ENCODE results near the gene PPCS. TPM values are rescaled to one million over a fixed set of nuclear protein-coding genes. Genes with fewer than 3 reads are reported as not detected.
A peak's percentile ranks its signal among the peaks of the same experiment; 100 is the strongest.

The PPCS gene
- total RNA-seq, 1 experiment from 2014 or later, result 35.1 TPM

GRCh38 chr1:42427240-42427639 is 29.1 kb upstream of the PPCS start:
- peaks cover 10% of the 10 kb centered on the region for H3K4me1 Mint-ChIP-seq
- no peak overlapping the region for H3K4me3 Mint-ChIP-seq
- H3K27ac Mint-ChIP-seq, result peak overlapping the region; percentile 32; the same call in 1 of the 2 replicates
- DNase-seq (ENCODE audit: low spot score), result no peak
- ATAC-seq, result no peak
- H3K9me3 Mint-ChIP-seq, result 0 out of 2 replicates have a peak, but pooled peaks cover 4% of the 10 kb centered on the region
- TF ChIP-seq, protein P1, sequence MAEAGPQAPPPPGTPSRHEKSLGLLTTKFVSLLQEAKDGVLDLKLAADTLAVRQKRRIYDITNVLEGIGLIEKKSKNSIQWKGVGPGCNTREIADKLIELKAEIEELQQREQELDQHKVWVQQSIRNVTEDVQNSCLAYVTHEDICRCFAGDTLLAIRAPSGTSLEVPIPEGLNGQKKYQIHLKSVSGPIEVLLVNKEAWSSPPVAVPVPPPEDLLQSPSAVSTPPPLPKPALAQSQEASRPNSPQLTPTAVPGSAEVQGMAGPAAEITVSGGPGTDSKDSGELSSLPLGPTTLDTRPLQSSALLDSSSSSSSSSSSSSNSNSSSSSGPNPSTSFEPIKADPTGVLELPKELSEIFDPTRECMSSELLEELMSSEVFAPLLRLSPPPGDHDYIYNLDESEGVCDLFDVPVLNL (CRISPR knock-in tag; IDR thresholded peaks at IDR 0.05; ENCODE audit: borderline replicate concordance, low read depth), result no peak
- TF ChIP-seq NR2C2 (CRISPR knock-in tag; IDR thresholded peaks at IDR 0.05) (no peak), ZMAT4 (CRISPR knock-in tag; IDR thresholded peaks at IDR 0.05) (no peak), ATF6 (CRISPR knock-in tag; IDR thresholded peaks at IDR 0.05) (no peak), USF2 (CRISPR knock-in tag; IDR thresholded peaks at IDR 0.05) (no peak), JUN (CRISPR knock-in tag; IDR thresholded peaks at IDR 0.05) (no peak), CBFB (CRISPR knock-in tag; IDR thresholded peaks at IDR 0.05; ENCODE audit: low read depth) (no peak), ELF4 (CRISPR knock-in tag; IDR thresholded peaks at IDR 0.05; ENCODE audit: low read depth) (no peak), RORB (CRISPR knock-in tag; IDR thresholded peaks at IDR 0.05) (no peak), TEAD1 (CRISPR knock-in tag; IDR thresholded peaks at IDR 0.05) (no peak), NR1H2 (CRISPR knock-in tag; IDR thresholded peaks at IDR 0.05) (no peak), FOXJ3 (CRISPR knock-in tag; IDR thresholded peaks at IDR 0.05; ENCODE audit: borderline replicate concordance) (no peak), ZNF138 (CRISPR knock-in tag; conservative IDR thresholded peaks at IDR 0.05) (no peak), TCF7 (CRISPR knock-in tag; IDR thresholded peaks at IDR 0.05; ENCODE audit: low read depth) (no peak)
- TF ChIP-seq, protein P2, sequence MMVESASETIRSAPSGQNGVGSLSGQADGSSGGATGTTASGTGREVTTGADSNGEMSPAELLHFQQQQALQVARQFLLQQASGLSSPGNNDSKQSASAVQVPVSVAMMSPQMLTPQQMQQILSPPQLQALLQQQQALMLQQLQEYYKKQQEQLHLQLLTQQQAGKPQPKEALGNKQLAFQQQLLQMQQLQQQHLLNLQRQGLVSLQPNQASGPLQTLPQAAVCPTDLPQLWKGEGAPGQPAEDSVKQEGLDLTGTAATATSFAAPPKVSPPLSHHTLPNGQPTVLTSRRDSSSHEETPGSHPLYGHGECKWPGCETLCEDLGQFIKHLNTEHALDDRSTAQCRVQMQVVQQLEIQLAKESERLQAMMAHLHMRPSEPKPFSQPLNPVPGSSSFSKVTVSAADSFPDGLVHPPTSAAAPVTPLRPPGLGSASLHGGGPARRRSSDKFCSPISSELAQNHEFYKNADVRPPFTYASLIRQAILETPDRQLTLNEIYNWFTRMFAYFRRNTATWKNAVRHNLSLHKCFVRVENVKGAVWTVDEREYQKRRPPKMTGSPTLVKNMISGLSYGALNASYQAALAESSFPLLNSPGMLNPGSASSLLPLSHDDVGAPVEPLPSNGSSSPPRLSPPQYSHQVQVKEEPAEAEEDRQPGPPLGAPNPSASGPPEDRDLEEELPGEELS (CRISPR knock-in tag; IDR thresholded peaks at IDR 0.05), result no peak
- TF ChIP-seq, protein P3, sequence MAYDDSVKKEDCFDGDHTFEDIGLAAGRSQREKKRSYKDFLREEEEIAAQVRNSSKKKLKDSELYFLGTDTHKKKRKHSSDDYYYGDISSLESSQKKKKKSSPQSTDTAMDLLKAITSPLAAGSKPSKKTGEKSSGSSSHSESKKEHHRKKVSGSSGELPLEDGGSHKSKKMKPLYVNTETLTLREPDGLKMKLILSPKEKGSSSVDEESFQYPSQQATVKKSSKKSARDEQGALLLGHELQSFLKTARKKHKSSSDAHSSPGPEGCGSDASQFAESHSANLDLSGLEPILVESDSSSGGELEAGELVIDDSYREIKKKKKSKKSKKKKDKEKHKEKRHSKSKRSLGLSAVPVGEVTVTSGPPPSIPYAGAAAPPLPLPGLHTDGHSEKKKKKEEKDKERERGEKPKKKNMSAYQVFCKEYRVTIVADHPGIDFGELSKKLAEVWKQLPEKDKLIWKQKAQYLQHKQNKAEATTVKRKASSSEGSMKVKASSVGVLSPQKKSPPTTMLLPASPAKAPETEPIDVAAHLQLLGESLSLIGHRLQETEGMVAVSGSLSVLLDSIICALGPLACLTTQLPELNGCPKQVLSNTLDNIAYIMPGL (CRISPR knock-in tag; IDR thresholded peaks at IDR 0.05), result no peak
- POLR2A ChIA-PET, result no interaction called here
- CTCF ChIA-PET, result interaction anchor here (1.1 to 1.3 kb wide), 2 partner anchors 9 to 254 kb away, joined by 4 to 5 read pairs; no protein-coding TSS in a partner anchor
- no peaks in the 10 kb centered on the region for H3K36me3 Mint-ChIP-seq
- H3K27me3 Mint-ChIP-seq (ENCODE audit: low read depth), result no peaks in the 10 kb centered on the region

DNA sequence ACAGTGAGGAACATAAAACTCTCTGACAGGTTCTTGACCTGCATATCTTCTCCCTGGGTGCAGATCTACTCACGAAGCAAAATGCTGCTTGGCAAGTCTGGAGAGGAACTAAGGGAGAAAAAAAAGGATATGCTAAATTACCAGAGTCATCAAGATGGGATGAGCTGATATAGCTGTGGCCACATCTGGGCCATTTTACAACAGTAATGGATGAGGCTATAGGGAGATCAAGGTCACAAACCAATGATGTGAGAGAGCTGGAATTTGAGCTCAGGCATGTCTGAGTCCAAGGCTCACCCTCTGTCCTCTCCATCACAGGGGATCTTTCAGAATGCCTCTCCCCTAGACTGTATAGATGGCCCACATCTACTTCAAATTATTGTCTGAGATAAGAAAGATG is 26.7 kb upstream of the PPCS start:
- ChIA-PET CTCF (interaction anchor here (0.9 kb wide), 1 partner anchor 256 kb away, joined by 3 read pairs; no protein-coding TSS in a partner anchor), POLR2A (no interaction called here)
- no peak for TF ChIP-seq FOXJ3 (CRISPR knock-in tag; IDR thresholded peaks at IDR 0.05; ENCODE audit: borderline replicate concordance)
- TF ChIP-seq, protein P4, sequence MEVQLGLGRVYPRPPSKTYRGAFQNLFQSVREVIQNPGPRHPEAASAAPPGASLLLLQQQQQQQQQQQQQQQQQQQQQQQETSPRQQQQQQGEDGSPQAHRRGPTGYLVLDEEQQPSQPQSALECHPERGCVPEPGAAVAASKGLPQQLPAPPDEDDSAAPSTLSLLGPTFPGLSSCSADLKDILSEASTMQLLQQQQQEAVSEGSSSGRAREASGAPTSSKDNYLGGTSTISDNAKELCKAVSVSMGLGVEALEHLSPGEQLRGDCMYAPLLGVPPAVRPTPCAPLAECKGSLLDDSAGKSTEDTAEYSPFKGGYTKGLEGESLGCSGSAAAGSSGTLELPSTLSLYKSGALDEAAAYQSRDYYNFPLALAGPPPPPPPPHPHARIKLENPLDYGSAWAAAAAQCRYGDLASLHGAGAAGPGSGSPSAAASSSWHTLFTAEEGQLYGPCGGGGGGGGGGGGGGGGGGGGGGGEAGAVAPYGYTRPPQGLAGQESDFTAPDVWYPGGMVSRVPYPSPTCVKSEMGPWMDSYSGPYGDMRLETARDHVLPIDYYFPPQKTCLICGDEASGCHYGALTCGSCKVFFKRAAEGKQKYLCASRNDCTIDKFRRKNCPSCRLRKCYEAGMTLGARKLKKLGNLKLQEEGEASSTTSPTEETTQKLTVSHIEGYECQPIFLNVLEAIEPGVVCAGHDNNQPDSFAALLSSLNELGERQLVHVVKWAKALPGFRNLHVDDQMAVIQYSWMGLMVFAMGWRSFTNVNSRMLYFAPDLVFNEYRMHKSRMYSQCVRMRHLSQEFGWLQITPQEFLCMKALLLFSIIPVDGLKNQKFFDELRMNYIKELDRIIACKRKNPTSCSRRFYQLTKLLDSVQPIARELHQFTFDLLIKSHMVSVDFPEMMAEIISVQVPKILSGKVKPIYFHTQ (CRISPR knock-in tag; IDR thresholded peaks at IDR 0.05), result no peak
- TF ChIP-seq OVOL2 (CRISPR knock-in tag; IDR thresholded peaks at IDR 0.05; ENCODE audit: borderline replicate concordance), result no peak
- no peak for TF ChIP-seq SMAD3 (CRISPR knock-in tag; IDR thresholded peaks at IDR 0.05; ENCODE audit: borderline replicate concordance)
- TF ChIP-seq ELF4 (CRISPR knock-in tag; IDR thresholded peaks at IDR 0.05; ENCODE audit: low read depth), result no peak
- no peak for TF ChIP-seq MXD4 (CRISPR knock-in tag; IDR thresholded peaks at IDR 0.05; ENCODE audit: borderline replicate concordance)
- TF ChIP-seq ZNF121 (CRISPR knock-in tag; IDR thresholded peaks at IDR 0.05), result no peak

More for the DNA sequence above, 26.7 kb upstream of the PPCS start:
- Mint-ChIP-seq H3K27ac (no peak overlapping the region), H3K27me3 (ENCODE audit: low read depth) (no peaks in the 10 kb centered on the region), H3K4me3 (no peak overlapping the region), H3K36me3 (no peaks in the 10 kb centered on the region), H3K9me3 (0 out of 2 replicates have a peak, but pooled peaks cover 4% of the 10 kb centered on the region), H3K4me1 (peaks cover 21% of the 10 kb centered on the region)
- no peak for DNase-seq (ENCODE audit: low spot score)
- ATAC-seq, result no peak

Measured in WTC11 (cell line).